AG10803 (cell line): Measurements from ENCODE around the gene LEPROT.

Experiments
- DNase-seq: peaks from one replicate; pipeline ENCODE4 v3.0.0; 2010; ENCODE audit warnings: low read depth
- H3K4me3 ChIP-seq: 2 replicates; pipeline ENCODE4 v1.5.1; 2011; ENCODE audit warnings: mild to moderate bottlenecking, low read length, control low read depth
- CTCF ChIP-seq: conservative IDR thresholded peaks from 2 replicates; pipeline ENCODE4 v1.5.1; 2011; ENCODE audit warnings: mild to moderate bottlenecking, low read length, control low read depth, inconsistent platforms

The LEPROT gene

GRCh38 chr1:65412984-65413375, 7.5 kb upstream of the LEPROT start:
- TF ChIP-seq CTCF, result no peak
- DNase-seq, result peak; percentile 89
- H3K4me3 ChIP-seq, result no peak overlapping the region

- TF ChIP-seq CTCF, result no peak
- H3K4me3 ChIP-seq, result no peak overlapping the region
- no peak for DNase-seq
These were observed 5.9 kb upstream of the LEPROT start for GRCh38 chr1:65414538-65414937.

GRCh38 chr1:65416767-65417166, 3.7 kb upstream of the LEPROT start:
- no peak for DNase-seq
- H3K4me3 ChIP-seq, result no peak overlapping the region
- no peak for TF ChIP-seq CTCF

- no peak overlapping the region for H3K4me3 ChIP-seq
- no peak for TF ChIP-seq CTCF
- no peak for DNase-seq
These were observed 2.7 kb upstream of the LEPROT start for GRCh38 chr1:65417729-65418128.

- no peak for DNase-seq
- H3K4me3 ChIP-seq, result no peak overlapping the region
- no peak for TF ChIP-seq CTCF
These were observed 1.8 kb upstream of the LEPROT start for GRCh38 chr1:65418522-65419185.

GRCh38 chr1:65419681-65420589, 533 bp upstream of the LEPROT start:
- DNase-seq, result peak; percentile 98
- peak overlapping the region; percentile 68 for H3K4me3 ChIP-seq
- no peak for TF ChIP-seq CTCF
